ENCODE data around the gene EGLN2.

Gene EGLN2

DNA sequence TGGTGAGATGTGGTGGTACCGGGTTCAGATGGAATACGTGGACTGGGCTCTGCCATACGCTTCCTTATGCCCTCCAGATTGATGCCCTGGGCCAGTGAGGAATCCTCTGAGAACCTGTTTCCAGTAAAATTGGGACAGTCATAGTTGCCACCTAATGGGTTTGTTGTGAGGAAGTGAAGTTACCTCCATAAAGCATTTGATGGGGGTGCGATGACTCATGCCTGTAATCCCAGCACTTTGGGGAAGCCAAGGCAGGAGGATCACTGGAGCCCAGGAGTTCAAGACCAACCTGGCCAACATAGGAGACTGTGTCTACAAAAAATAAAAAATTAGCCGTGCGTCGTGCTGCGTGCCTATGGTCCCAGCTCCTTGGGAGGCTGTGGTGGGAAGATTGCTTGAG lies 43.2 kb upstream of the EGLN2 start:
- DNase-seq (no peak), ATAC-seq (ENCODE audit: insufficient read depth, low read depth) (no peak)
- Histone ChIP-seq H3K79me2 (ENCODE audit: insufficient read depth, low read length) (peaks cover 89% of the 10 kb centered on the region), H3K9ac (ENCODE audit: low read depth, low read length) (peak overlapping the region; percentile 17; the same call in 1 of the 2 replicates), H3K36me3 (ENCODE audit: insufficient read depth, low read length) (peaks cover 72% of the 10 kb centered on the region), H3K9me3 (ENCODE audit: insufficient read depth, low read length, severe bottlenecking) (no peaks in the 10 kb centered on the region), H2AFZ (ENCODE audit: low read depth, low read length) (no peak overlapping the region), H4K20me1 (ENCODE audit: insufficient read depth, low read length) (peaks cover 73% of the 10 kb centered on the region), H3K27ac (ENCODE audit: low read length) (peak overlapping the region; percentile 6; the same call in 1 of the 2 replicates), H3K4me3 (ENCODE audit: low read depth in 1 of 2, low read length in 2 of 2) (peak overlapping the region in 1 of 2 experiments; percentile 33; a peak in 1 of 4 replicates), H3K27me3 (ENCODE audit: insufficient read depth, low read length, poor library complexity) (no peaks in the 10 kb centered on the region), H3K4me1 (ENCODE audit: insufficient read depth, low read length) (peaks cover 43% of the 10 kb centered on the region), H3K4me2 (ENCODE audit: insufficient read depth, low read length) (peak overlapping the region; percentile 63; the same call in 1 of the 2 replicates)
- TF ChIP-seq, protein P1, sequence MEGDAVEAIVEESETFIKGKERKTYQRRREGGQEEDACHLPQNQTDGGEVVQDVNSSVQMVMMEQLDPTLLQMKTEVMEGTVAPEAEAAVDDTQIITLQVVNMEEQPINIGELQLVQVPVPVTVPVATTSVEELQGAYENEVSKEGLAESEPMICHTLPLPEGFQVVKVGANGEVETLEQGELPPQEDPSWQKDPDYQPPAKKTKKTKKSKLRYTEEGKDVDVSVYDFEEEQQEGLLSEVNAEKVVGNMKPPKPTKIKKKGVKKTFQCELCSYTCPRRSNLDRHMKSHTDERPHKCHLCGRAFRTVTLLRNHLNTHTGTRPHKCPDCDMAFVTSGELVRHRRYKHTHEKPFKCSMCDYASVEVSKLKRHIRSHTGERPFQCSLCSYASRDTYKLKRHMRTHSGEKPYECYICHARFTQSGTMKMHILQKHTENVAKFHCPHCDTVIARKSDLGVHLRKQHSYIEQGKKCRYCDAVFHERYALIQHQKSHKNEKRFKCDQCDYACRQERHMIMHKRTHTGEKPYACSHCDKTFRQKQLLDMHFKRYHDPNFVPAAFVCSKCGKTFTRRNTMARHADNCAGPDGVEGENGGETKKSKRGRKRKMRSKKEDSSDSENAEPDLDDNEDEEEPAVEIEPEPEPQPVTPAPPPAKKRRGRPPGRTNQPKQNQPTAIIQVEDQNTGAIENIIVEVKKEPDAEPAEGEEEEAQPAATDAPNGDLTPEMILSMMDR (IDR thresholded peaks at IDR 0.05; ENCODE audit: borderline replicate concordance, extremely low read depth, low read length, poor library complexity, severe bottlenecking) = no peak
- TF ChIP-seq EZH2 (IDR thresholded peaks at IDR 0.05; ENCODE audit: borderline replicate concordance, low read depth, low read length, severe bottlenecking) = no peak

DNA sequence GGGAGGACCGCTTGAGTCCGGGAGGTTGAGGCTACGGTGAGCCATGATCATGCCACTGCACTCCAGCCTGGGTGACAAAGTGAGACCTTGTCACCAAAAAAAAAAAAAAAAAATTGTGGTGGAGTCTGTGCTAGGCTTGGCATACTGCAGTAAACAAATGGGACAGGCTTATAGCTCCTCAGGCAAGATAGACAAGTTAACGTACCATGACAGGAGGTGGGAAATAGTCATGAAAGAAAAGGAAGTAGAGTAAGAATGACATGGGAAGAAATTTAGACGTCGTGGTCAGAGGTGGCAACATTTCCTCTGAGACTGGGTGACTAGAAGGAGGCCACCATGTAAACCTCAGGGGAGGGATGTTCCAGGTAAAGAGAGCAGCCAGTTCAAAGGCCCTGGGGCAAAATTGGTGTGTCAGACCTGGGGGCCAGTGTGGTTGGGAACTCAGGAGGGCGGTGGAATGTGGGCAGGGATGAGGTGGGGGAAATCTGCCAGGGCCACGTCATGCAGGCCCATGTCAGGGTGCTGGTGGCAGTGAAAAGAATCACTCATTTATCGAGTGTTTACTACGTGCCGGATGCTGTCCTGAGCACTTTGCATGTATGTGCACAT lies 42.4 kb upstream of the EGLN2 start:
- H3K79me2 ChIP-seq (ENCODE audit: insufficient read depth, low read length) = peaks cover 88% of the 10 kb centered on the region
- H3K27ac ChIP-seq (ENCODE audit: low read length) = no peak overlapping the region
- peak overlapping the region; percentile 63; the same call in 1 of the 2 replicates for H3K4me2 ChIP-seq (ENCODE audit: insufficient read depth, low read length)
- H2AFZ ChIP-seq (ENCODE audit: low read depth, low read length) = no peak overlapping the region
- DNase-seq = no peak
- no peak overlapping the region for H3K9ac ChIP-seq (ENCODE audit: low read depth, low read length)
- no peak for TF ChIP-seq EZH2 (IDR thresholded peaks at IDR 0.05; ENCODE audit: borderline replicate concordance, low read depth, low read length, severe bottlenecking)
- H3K9me3 ChIP-seq (ENCODE audit: insufficient read depth, low read length, severe bottlenecking) = no peaks in the 10 kb centered on the region
- H3K4me1 ChIP-seq (ENCODE audit: insufficient read depth, low read length) = peaks cover 43% of the 10 kb centered on the region
- H3K36me3 ChIP-seq (ENCODE audit: insufficient read depth, low read length) = peaks cover 79% of the 10 kb centered on the region
- ATAC-seq (ENCODE audit: insufficient read depth, low read depth) = no peak
- H3K27me3 ChIP-seq (ENCODE audit: insufficient read depth, low read length, poor library complexity) = no peaks in the 10 kb centered on the region
- no peak overlapping the region for H3K4me3 ChIP-seq (ENCODE audit: low read depth in 1 of 2, low read length in 2 of 2)
- peaks cover 73% of the 10 kb centered on the region for H4K20me1 ChIP-seq (ENCODE audit: insufficient read depth, low read length)

DNA sequence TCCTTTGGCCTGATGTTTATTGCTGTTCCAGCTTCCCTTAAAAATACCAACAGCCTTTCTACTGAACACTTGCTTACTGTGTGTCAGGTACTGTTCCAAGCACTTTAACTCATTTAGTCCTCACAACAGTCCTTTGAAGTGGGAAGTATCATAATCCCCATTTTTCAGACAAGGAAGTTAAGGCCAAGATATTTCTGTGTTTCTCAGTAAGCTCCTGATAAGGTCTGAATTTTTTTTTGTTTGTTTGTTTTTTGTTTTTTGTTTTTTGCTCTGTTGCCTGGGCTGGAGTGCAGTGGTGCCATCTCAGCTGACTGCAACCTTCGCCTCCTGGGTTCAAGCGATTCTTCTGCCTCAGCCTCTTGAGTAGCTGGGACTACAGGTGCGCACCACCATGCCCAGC lies 40.5 kb upstream of the EGLN2 start:
- ATAC-seq (ENCODE audit: insufficient read depth, low read depth) = no peak
- Histone ChIP-seq H4K20me1 (ENCODE audit: insufficient read depth, low read length) (peaks cover 79% of the 10 kb centered on the region), H3K9me3 (ENCODE audit: insufficient read depth, low read length, severe bottlenecking) (no peaks in the 10 kb centered on the region), H3K4me3 (ENCODE audit: low read depth in 1 of 2, low read length in 2 of 2) (no peak overlapping the region), H3K27me3 (ENCODE audit: insufficient read depth, low read length, poor library complexity) (no peaks in the 10 kb centered on the region), H3K4me1 (ENCODE audit: insufficient read depth, low read length) (peaks cover 31% of the 10 kb centered on the region), H3K9ac (ENCODE audit: low read depth, low read length) (no peak overlapping the region), H3K79me2 (ENCODE audit: insufficient read depth, low read length) (peaks cover 75% of the 10 kb centered on the region), H3K27ac (ENCODE audit: low read length) (no peak overlapping the region), H3K36me3 (ENCODE audit: insufficient read depth, low read length) (peaks cover 92% of the 10 kb centered on the region), H3K4me2 (ENCODE audit: insufficient read depth, low read length) (no peak overlapping the region), H2AFZ (ENCODE audit: low read depth, low read length) (no peak overlapping the region)
- no peak for DNase-seq
- TF ChIP-seq, protein P1 (IDR thresholded peaks at IDR 0.05; ENCODE audit: borderline replicate concordance, extremely low read depth, low read length, poor library complexity, severe bottlenecking) = no peak
- TF ChIP-seq EZH2 (IDR thresholded peaks at IDR 0.05; ENCODE audit: borderline replicate concordance, low read depth, low read length, severe bottlenecking) = no peak

DNA sequence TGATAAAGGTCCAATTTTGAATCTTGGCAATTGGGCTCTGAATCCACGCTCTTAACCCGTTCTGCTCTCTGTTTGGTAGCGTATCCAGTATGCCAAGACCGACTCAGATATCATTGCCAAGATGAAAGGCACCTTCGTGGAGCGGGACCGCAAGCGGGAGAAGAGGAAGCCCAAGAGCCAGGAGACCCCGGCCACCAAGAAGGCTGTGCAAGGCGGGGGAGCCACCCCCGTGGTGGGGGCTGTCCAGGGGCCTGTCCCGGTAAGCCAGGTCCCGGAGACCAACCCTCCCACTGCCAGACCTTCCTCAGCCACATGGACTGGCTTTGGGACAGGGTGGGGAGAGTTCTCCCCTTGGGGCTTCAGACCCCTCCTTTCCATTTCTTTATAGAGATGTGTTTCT lies 39.6 kb upstream of the EGLN2 start:
- H4K20me1 ChIP-seq (ENCODE audit: insufficient read depth, low read length) = peaks cover 85% of the 10 kb centered on the region
- H3K9ac ChIP-seq (ENCODE audit: low read depth, low read length) = no peak overlapping the region
- peaks cover 24% of the 10 kb centered on the region for H3K4me1 ChIP-seq (ENCODE audit: insufficient read depth, low read length)
- H3K4me3 ChIP-seq (ENCODE audit: low read depth in 1 of 2, low read length in 2 of 2) = no peak overlapping the region
- no peaks in the 10 kb centered on the region for H3K9me3 ChIP-seq (ENCODE audit: insufficient read depth, low read length, severe bottlenecking)
- H2AFZ ChIP-seq (ENCODE audit: low read depth, low read length) = no peak overlapping the region
- no peak for ATAC-seq (ENCODE audit: insufficient read depth, low read depth)
- H3K27ac ChIP-seq (ENCODE audit: low read length) = no peak overlapping the region
- peaks cover 66% of the 10 kb centered on the region for H3K79me2 ChIP-seq (ENCODE audit: insufficient read depth, low read length)
- no peak overlapping the region for H3K4me2 ChIP-seq (ENCODE audit: insufficient read depth, low read length)
- TF ChIP-seq, protein P1 (IDR thresholded peaks at IDR 0.05; ENCODE audit: borderline replicate concordance, extremely low read depth, low read length, poor library complexity, severe bottlenecking) = no peak
- no peak for TF ChIP-seq EZH2 (IDR thresholded peaks at IDR 0.05; ENCODE audit: borderline replicate concordance, low read depth, low read length, severe bottlenecking)
- H3K27me3 ChIP-seq (ENCODE audit: insufficient read depth, low read length, poor library complexity) = no peaks in the 10 kb centered on the region
- peaks cover 94% of the 10 kb centered on the region for H3K36me3 ChIP-seq (ENCODE audit: insufficient read depth, low read length)
- no peak for DNase-seq
